ENCODE data around the gene SFXN5. TPM values are rescaled to one million over a fixed set of nuclear protein-coding genes. Genes with fewer than 3 reads are reported as not detected.

The SFXN5 gene
- total and polyA plus RNA-seq, 2 of the 8 experiments (the other 6 are each of a cell fraction or from before 2014, with no cell fraction given) = 29.3 to 33.1 TPM

DNA sequence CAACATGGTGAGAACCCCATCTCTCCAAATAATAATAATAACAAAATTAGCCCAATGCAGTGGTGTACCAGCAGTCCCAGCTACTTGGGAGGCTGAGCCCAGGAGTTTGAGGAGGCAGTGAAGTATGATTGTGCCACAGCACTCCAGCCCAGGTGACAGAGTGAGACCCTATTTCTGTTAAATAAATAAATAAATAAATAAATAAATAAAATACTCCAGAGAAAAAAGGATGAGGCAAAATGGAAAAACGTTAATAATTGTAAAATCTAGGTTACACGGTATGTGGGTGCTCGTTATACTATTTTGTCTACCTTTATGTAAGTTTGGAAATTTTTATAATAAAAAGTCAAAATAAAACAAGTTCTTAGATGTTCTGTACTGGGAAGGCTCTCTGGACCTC lies 162.8 kb downstream of the SFXN5 start:
- no peak overlapping the region for H2BK15ac ChIP-seq (ENCODE audit: low read length)
- H4K20me1 ChIP-seq (replicated peaks in 1 of 2; ENCODE audit: control insufficient read depth in 1 of 2, insufficient read depth in 2 of 2, low read length in 2 of 2) = peaks cover under 1 to 1% of the 10 kb centered on the region in 2 experiments
- H3K27me3 ChIP-seq (replicated peaks in 1 of 4; ENCODE audit: control insufficient read depth in 3 of 4, extremely low read depth in 1 of 4, insufficient read depth in 3 of 4, low read length in 3 of 4) = peaks cover 21 to 47% (median 35%) of the 10 kb centered on the region in 4 experiments
- no peak overlapping the region for H2BK20ac ChIP-seq (ENCODE audit: low read length)
- FAIRE-seq (no peak), DNase-seq (ENCODE audit: low read depth in 1 of 2, low spot score in 2 of 2) (no peak)
- H3K27ac ChIP-seq (ENCODE audit: low read depth, low read length) = no peak overlapping the region
- H3K14ac ChIP-seq (ENCODE audit: insufficient read length) = no peak overlapping the region
- ChIA-PET POLR2A (ENCODE audit: partially characterized antibody) (no interaction called here), CTCF (ENCODE audit: partially characterized antibody) (interaction anchor here (0.9 to 24.3 kb wide), 4 partner anchors 8 to 255 kb away, joined by 3 to 497 read pairs (median 4); partner anchors contain the start of genes EMX1 and SPR)
- H3K4ac ChIP-seq (replicated peaks; ENCODE audit: insufficient read length, low read depth, low read length) = no peak overlapping the region
- no peak overlapping the region for H2AFZ ChIP-seq (ENCODE audit: low read length)
- no peak overlapping the region for H3K56ac ChIP-seq (replicated peaks; ENCODE audit: insufficient read length, low read depth, low read length)
- no peak overlapping the region for H2BK5ac ChIP-seq (ENCODE audit: low read depth, low read length)
- WGBS, 2 experiments (ENCODE audit: extremely low coverage in 1 of 2, insufficient coverage in 1 of 2, insufficient read length in 1 of 2, insufficient replicate concordance in 2 of 2, low coverage in 1 of 2, low lambda C conversion rate in 2 of 2, missing lambda C conversion rate in 1 of 2) = 75% methylated on average over 3 of the region's 3 CpGs; no CpG with 5 or more reads in 1 of the 2 experiments
- TF ChIP-seq ASH2L (IDR thresholded peaks at IDR 0.05; ENCODE audit: low read length) = no peak
- TF ChIP-seq GTF2F1 (IDR thresholded peaks at IDR 0.05; ENCODE audit: borderline replicate concordance, low read depth, low read length) = no peak
- TF ChIP-seq SP2 (IDR thresholded peaks at IDR 0.05; ENCODE audit: low read length) = no peak
- TF ChIP-seq KDM4A (IDR thresholded peaks at IDR 0.05; ENCODE audit: low read depth, low read length, severe bottlenecking) = no peak
- no peak for TF ChIP-seq BRCA1 (IDR thresholded peaks at IDR 0.05; ENCODE audit: low read depth, low read length)
- H2BK12ac ChIP-seq (ENCODE audit: low read depth, low read length) = no peak overlapping the region
- no peak overlapping the region for H4K8ac ChIP-seq (ENCODE audit: extremely low read depth, insufficient read depth, low read length)
- H4K91ac ChIP-seq (replicated peaks; ENCODE audit: insufficient read length, low read length) = no peak overlapping the region
- H2AK5ac ChIP-seq (ENCODE audit: low read depth, low read length) = no peak overlapping the region
- H3K4me1 ChIP-seq (replicated peaks in 1 of 4; ENCODE audit: control insufficient read depth in 3 of 4, insufficient read depth in 4 of 4, low read length in 3 of 4) = peaks cover 0 to 6% (median 2%) of the 10 kb centered on the region in 4 experiments; a peak in 3 of 7 replicates
- no peak overlapping the region for H2BK120ac ChIP-seq (replicated peaks; ENCODE audit: low read depth, low read length)
- H3K18ac ChIP-seq (ENCODE audit: extremely low read depth, low read length) = no peak overlapping the region
- H3K36me3 ChIP-seq (ENCODE audit: control insufficient read depth in 2 of 4, insufficient read depth in 4 of 4, low read length in 3 of 4) = no peaks in the 10 kb centered on the region
- no peaks in the 10 kb centered on the region for H3K23me2 ChIP-seq (ENCODE audit: low read depth, low read length)
- no peaks in the 10 kb centered on the region for H3K79me2 ChIP-seq (ENCODE audit: control insufficient read depth in 1 of 2, insufficient read depth in 2 of 2, low read length in 2 of 2)
- H3K4me3 ChIP-seq (ENCODE audit: extremely low read depth in 1 of 4, insufficient read depth in 2 of 4, low read depth in 3 of 4, low read length in 4 of 4) = no peak overlapping the region
- H3K23ac ChIP-seq (ENCODE audit: insufficient read length) = no peak overlapping the region
- H3K9me3 ChIP-seq (ENCODE audit: insufficient read depth in 2 of 2, low read depth in 1 of 2, low read length in 1 of 2) = no peaks in the 10 kb centered on the region
- H3K4me2 ChIP-seq (ENCODE audit: insufficient read depth in 1 of 2, low read depth in 2 of 2, low read length in 2 of 2) = no peak overlapping the region
- H4K5ac ChIP-seq (ENCODE audit: insufficient read length, low read depth, low read length) = no peak overlapping the region
- H3K79me1 ChIP-seq (ENCODE audit: low read depth, low read length) = no peaks in the 10 kb centered on the region
- no peak overlapping the region for H3K9ac ChIP-seq (replicated peaks in 1 of 4; ENCODE audit: extremely low read depth in 1 of 4, low read depth in 3 of 4, low read length in 3 of 4)
